ENCODE measurements around the gene TRMT2B. TPM values are rescaled to one million over a fixed set of nuclear protein-coding genes. Genes with fewer than 3 reads are reported as not detected.
A peak's percentile ranks its signal among the peaks of the same experiment; 100 is the strongest.

TRMT2B gene
- total RNA-seq, 1 experiment from 2014 or later, result 39.7 TPM

- POLR2A ChIA-PET, result no interaction called here
- Histone ChIP-seq H3K27ac (ENCODE audit: low read length) (no peak overlapping the region), H3K9me3 (ENCODE audit: control insufficient read depth, insufficient read depth, low read depth, low read length) (no peaks in the 10 kb centered on the region), H3K4me3 (ENCODE audit: low read depth in 2 of 2, low read length in 2 of 2) (no peak overlapping the region), H3K27me3 (ENCODE audit: control insufficient read depth, insufficient read depth, low read length) (no peaks in the 10 kb centered on the region), H3K36me3 (ENCODE audit: control insufficient read depth, insufficient read depth, low read length) (peaks cover 2% of the 10 kb centered on the region; the same call in 1 of the 2 replicates), H3K4me1 (ENCODE audit: control insufficient read depth, insufficient read depth, low read length) (no peaks in the 10 kb centered on the region)
- TSS peak; percentile 56 for BruUV-seq (replicated peaks)
- CTCF ChIA-PET, result no interaction called here
- TF ChIP-seq POLR2AphosphoS5 (IDR thresholded peaks at IDR 0.05; ENCODE audit: low read depth, low read length), result no peak
- TF ChIP-seq SIN3A (IDR thresholded peaks at IDR 0.05; ENCODE audit: borderline replicate concordance, insufficient read depth, low read depth, low read length), result no peak
- TF ChIP-seq, protein P1, sequence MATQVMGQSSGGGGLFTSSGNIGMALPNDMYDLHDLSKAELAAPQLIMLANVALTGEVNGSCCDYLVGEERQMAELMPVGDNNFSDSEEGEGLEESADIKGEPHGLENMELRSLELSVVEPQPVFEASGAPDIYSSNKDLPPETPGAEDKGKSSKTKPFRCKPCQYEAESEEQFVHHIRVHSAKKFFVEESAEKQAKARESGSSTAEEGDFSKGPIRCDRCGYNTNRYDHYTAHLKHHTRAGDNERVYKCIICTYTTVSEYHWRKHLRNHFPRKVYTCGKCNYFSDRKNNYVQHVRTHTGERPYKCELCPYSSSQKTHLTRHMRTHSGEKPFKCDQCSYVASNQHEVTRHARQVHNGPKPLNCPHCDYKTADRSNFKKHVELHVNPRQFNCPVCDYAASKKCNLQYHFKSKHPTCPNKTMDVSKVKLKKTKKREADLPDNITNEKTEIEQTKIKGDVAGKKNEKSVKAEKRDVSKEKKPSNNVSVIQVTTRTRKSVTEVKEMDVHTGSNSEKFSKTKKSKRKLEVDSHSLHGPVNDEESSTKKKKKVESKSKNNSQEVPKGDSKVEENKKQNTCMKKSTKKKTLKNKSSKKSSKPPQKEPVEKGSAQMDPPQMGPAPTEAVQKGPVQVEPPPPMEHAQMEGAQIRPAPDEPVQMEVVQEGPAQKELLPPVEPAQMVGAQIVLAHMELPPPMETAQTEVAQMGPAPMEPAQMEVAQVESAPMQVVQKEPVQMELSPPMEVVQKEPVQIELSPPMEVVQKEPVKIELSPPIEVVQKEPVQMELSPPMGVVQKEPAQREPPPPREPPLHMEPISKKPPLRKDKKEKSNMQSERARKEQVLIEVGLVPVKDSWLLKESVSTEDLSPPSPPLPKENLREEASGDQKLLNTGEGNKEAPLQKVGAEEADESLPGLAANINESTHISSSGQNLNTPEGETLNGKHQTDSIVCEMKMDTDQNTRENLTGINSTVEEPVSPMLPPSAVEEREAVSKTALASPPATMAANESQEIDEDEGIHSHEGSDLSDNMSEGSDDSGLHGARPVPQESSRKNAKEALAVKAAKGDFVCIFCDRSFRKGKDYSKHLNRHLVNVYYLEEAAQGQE (IDR thresholded peaks at IDR 0.05; ENCODE audit: insufficient read depth in 1 of 2, low read depth in 2 of 2, low read length in 1 of 2), result no peak
- no peak for TF ChIP-seq TCF7L2 (IDR thresholded peaks at IDR 0.05; ENCODE audit: low read depth, low read length)
- TF ChIP-seq, protein P2, sequence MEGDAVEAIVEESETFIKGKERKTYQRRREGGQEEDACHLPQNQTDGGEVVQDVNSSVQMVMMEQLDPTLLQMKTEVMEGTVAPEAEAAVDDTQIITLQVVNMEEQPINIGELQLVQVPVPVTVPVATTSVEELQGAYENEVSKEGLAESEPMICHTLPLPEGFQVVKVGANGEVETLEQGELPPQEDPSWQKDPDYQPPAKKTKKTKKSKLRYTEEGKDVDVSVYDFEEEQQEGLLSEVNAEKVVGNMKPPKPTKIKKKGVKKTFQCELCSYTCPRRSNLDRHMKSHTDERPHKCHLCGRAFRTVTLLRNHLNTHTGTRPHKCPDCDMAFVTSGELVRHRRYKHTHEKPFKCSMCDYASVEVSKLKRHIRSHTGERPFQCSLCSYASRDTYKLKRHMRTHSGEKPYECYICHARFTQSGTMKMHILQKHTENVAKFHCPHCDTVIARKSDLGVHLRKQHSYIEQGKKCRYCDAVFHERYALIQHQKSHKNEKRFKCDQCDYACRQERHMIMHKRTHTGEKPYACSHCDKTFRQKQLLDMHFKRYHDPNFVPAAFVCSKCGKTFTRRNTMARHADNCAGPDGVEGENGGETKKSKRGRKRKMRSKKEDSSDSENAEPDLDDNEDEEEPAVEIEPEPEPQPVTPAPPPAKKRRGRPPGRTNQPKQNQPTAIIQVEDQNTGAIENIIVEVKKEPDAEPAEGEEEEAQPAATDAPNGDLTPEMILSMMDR (IDR thresholded peaks at IDR 0.05), result no peak
- intact Hi-C loops (cut with micrococcal nuclease; ENCODE audit: unreplicated experiment), result no loop called here
- in situ Hi-C loops (cut with HindIII; ENCODE audit: low pct_unique_long_range_greater_than_20kb, low sequenced_read_pairs), result no loop called here
- no peak for DNase-seq (ENCODE audit: low read depth, low spot score)
- no peak for ATAC-seq
Observed at GRCh38 chrX:101028562-101028961, 23.3 kb downstream of the TRMT2B start.

DNA sequence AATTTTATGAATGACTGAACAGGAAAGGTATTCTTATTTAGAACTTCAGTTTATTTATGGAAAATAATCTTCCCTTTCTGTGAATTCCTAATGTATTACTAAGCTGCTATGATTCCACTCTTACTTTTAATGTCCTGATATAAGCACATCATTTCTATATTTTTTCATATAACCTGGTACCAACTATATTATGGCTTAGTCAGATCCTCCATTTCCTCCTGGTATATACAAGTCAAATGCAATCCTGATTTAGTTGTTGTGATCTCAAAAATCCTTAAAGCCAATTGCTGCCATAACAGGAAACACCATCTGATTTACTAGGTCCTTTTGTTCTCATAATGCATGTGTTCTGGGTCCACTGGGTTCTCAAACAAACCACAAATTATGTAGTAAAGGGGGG, 26.8 kb downstream of the TRMT2B start:
- TSS peak; percentile 27 for BruUV-seq (replicated peaks)
- in situ Hi-C loops (cut with HindIII; ENCODE audit: low pct_unique_long_range_greater_than_20kb, low sequenced_read_pairs), result no loop called here
- intact Hi-C loops (cut with micrococcal nuclease; ENCODE audit: unreplicated experiment), result no loop called here

More for the DNA sequence above, 26.8 kb downstream of the TRMT2B start:
- no peaks in the 10 kb centered on the region for H3K4me1 ChIP-seq (ENCODE audit: control insufficient read depth, insufficient read depth, low read length)
- no peak overlapping the region for H3K27ac ChIP-seq (ENCODE audit: low read length)
- DNase-seq (ENCODE audit: low read depth, low spot score) (no peak), ATAC-seq (no peak)
- no peak overlapping the region for H3K4me3 ChIP-seq (ENCODE audit: low read depth in 2 of 2, low read length in 2 of 2)
- no peaks in the 10 kb centered on the region for H3K9me3 ChIP-seq (ENCODE audit: control insufficient read depth, insufficient read depth, low read depth, low read length)
- TF ChIP-seq TCF7L2 (IDR thresholded peaks at IDR 0.05; ENCODE audit: low read depth, low read length), result no peak
- TF ChIP-seq, protein P2 (IDR thresholded peaks at IDR 0.05), result no peak
- no peak for TF ChIP-seq SIN3A (IDR thresholded peaks at IDR 0.05; ENCODE audit: borderline replicate concordance, insufficient read depth, low read depth, low read length)
- TF ChIP-seq, protein P1 (IDR thresholded peaks at IDR 0.05; ENCODE audit: insufficient read depth in 1 of 2, low read depth in 2 of 2, low read length in 1 of 2), result no peak
- TF ChIP-seq POLR2AphosphoS5 (IDR thresholded peaks at IDR 0.05; ENCODE audit: low read depth, low read length), result no peak
- POLR2A ChIA-PET, result interaction anchor here (0.6 to 0.9 kb wide), 2 partner anchors 12 to 38 kb away, joined by 3 to 8 read pairs; no protein-coding TSS in a partner anchor
- no peaks in the 10 kb centered on the region for H3K27me3 ChIP-seq (ENCODE audit: control insufficient read depth, insufficient read depth, low read length)
- H3K36me3 ChIP-seq (ENCODE audit: control insufficient read depth, insufficient read depth, low read length), result peaks cover 2% of the 10 kb centered on the region; the same call in 1 of the 2 replicates
- CTCF ChIA-PET, result no interaction called here

Measured in Panc1 (cell line).